H1 (cell line): ENCODE measurements around the gene MEGF11. TPM values are rescaled to one million over a fixed set of nuclear protein-coding genes. Genes with fewer than 3 reads are reported as not detected.

ENCODE experiments used
- CTCF ChIA-PET: fragments of 300-600 bp; sonication (Branson Sonifier 250); formaldehyde crosslinking; loops from one replicate; lab custom pipeline; 2021; ENCODE audit not compliant: partially characterized antibody; lab: Charles Lee
- POLR2A ChIA-PET: fragments of 300-600 bp; sonication (Branson Sonifier 250); formaldehyde crosslinking; loops from one replicate; lab custom pipeline; 2021; ENCODE audit warnings: inconsistent platforms; ENCODE audit not compliant: partially characterized antibody; lab: Charles Lee
- DNase-seq, 2 experiments: peaks; one replicate each; pipeline versions ENCODE4 v3.0.0 to v3.0.0-alpha.2; 2010 to 2022; ENCODE audit warnings: low spot score in 2 of 2, low read depth in 1 of 2, mixed read lengths in 1 of 2
- FAIRE-seq: peaks from 2 replicates; lab custom pipeline; 2011; peaks lifted over from hg19 to GRCh38; lab: Jason Lieb, UNC
- H2AFZ ChIP-seq: 2 replicates; pipeline ENCODE4 v1.8.1; 2012; ENCODE audit warnings: low read length, inconsistent platforms
- H2AK5ac ChIP-seq: 2 replicates; pipeline ENCODE4 v1.6.1; 2013; ENCODE audit warnings: low read depth, low read length
- H2BK120ac ChIP-seq: replicated peaks from 2 replicates; pipeline ENCODE3; 2013; ENCODE audit warnings: low read depth, low read length, inconsistent platforms
- H2BK12ac ChIP-seq: 2 replicates; pipeline ENCODE4 v1.6.1; 2013; ENCODE audit warnings: low read depth, low read length
- H2BK15ac ChIP-seq: 2 replicates; pipeline ENCODE4 v1.6.1; 2013; ENCODE audit warnings: low read length
- H2BK20ac ChIP-seq: 2 replicates; pipeline ENCODE4 v1.6.1; 2013; ENCODE audit warnings: low read length
- H2BK5ac ChIP-seq: 2 replicates; pipeline ENCODE4 v1.6.1; 2013; ENCODE audit warnings: low read depth, low read length
- H3K14ac ChIP-seq: 2 replicates; pipeline ENCODE4 v1.6.1; 2013; ENCODE audit warnings: inconsistent platforms; ENCODE audit not compliant: insufficient read length
- H3K18ac ChIP-seq: 2 replicates; pipeline ENCODE4 v1.6.1; 2013; ENCODE audit warnings: low read length; ENCODE audit errors: extremely low read depth
- H3K23ac ChIP-seq: 2 replicates; pipeline ENCODE4 v1.6.1; 2013; ENCODE audit warnings: inconsistent platforms; ENCODE audit not compliant: insufficient read length
- H3K23me2 ChIP-seq: 2 replicates; pipeline ENCODE4 v1.6.1; 2013; ENCODE audit warnings: low read depth, low read length
- H3K27ac ChIP-seq: 2 replicates; pipeline ENCODE4 v1.6.1; 2011; ENCODE audit warnings: low read depth, low read length, inconsistent platforms
- H3K27me3 ChIP-seq, 4 experiments: replicated peaks in 1 of 4; 1 replicate in 1 of 4; 2 replicates in 3 of 4; pipeline versions ENCODE4 v1.6.1 to v1.8.1; 2011 to 2013; ENCODE audit warnings: low read length in 3 of 4, mild to moderate bottlenecking in 3 of 4, inconsistent platforms in 2 of 4, mixed read lengths in 2 of 4, moderate library complexity in 1 of 4; ENCODE audit not compliant: control insufficient read depth in 3 of 4, insufficient read depth in 3 of 4; ENCODE audit errors: extremely low read depth in 1 of 4
- H3K36me3 ChIP-seq, 4 experiments: 2 replicates each; pipeline versions ENCODE4 v1.6.1 to v1.8.1; 2011 to 2013; ENCODE audit warnings: mild to moderate bottlenecking in 4 of 4, low read length in 3 of 4, moderate library complexity in 2 of 4, control low read depth in 1 of 4, inconsistent platforms in 1 of 4; ENCODE audit not compliant: insufficient read depth in 4 of 4, control insufficient read depth in 2 of 4
- H3K4ac ChIP-seq: replicated peaks from 2 replicates; pipeline ENCODE3; 2013; ENCODE audit warnings: low read length, low read depth, mixed read lengths, inconsistent platforms; ENCODE audit not compliant: insufficient read length
- H3K4me1 ChIP-seq, 4 experiments: replicated peaks in 1 of 4; 1 replicate in 1 of 4; 2 replicates in 3 of 4; pipeline versions ENCODE4 v1.6.1 to v1.8.1; 2011 to 2013; ENCODE audit warnings: low read length in 3 of 4, inconsistent platforms in 2 of 4, mixed read lengths in 1 of 4; ENCODE audit not compliant: insufficient read depth in 4 of 4, control insufficient read depth in 3 of 4
- H3K4me2 ChIP-seq, 2 experiments: 2 replicates each; pipeline versions ENCODE4 v1.6.1 to v1.8.1; 2011 to 2013; ENCODE audit warnings: low read depth in 2 of 2, low read length in 2 of 2, control low read depth in 1 of 2, inconsistent platforms in 1 of 2, mild to moderate bottlenecking in 1 of 2; ENCODE audit not compliant: insufficient read depth in 1 of 2
- H3K4me3 ChIP-seq, 4 experiments: fragments of 200-600, 300-600 bp in 1 of 4; sonication (generic), shearing (Covaris generic), sonication (Bioruptor Twin) in 1 of 4; 2 replicates each; pipeline versions ENCODE4 v1.5.1 to v1.8.1; 2011 to 2016; ENCODE audit warnings: low read length in 4 of 4, low read depth in 3 of 4, control low read depth in 2 of 4, inconsistent platforms in 2 of 4, mild to moderate bottlenecking in 2 of 4, mixed read lengths in 1 of 4, moderate library complexity in 1 of 4; ENCODE audit not compliant: insufficient read depth in 2 of 4; ENCODE audit errors: extremely low read depth in 1 of 4
- H3K56ac ChIP-seq: replicated peaks from 2 replicates; pipeline ENCODE3; 2013; ENCODE audit warnings: low read depth, mild to moderate bottlenecking, mixed read lengths, low read length, inconsistent platforms; ENCODE audit not compliant: insufficient read length
- H3K79me1 ChIP-seq: 2 replicates; pipeline ENCODE4 v1.6.1; 2013; ENCODE audit warnings: low read depth, low read length, control low read depth
- H3K79me2 ChIP-seq, 2 experiments: 2 replicates each; pipeline versions ENCODE4 v1.6.1 to v1.8.1; 2012 to 2013; ENCODE audit warnings: low read length in 2 of 2, mild to moderate bottlenecking in 2 of 2, inconsistent platforms in 1 of 2; ENCODE audit not compliant: insufficient read depth in 2 of 2, control insufficient read depth in 1 of 2
- H3K9ac ChIP-seq, 4 experiments: replicated peaks in 1 of 4; 1 replicate in 1 of 4; 2 replicates in 3 of 4; pipeline versions ENCODE4 v1.6.1 to v1.8.1; 2011 to 2013; ENCODE audit warnings: low read depth in 3 of 4, low read length in 3 of 4, control low read depth in 2 of 4, mild to moderate bottlenecking in 2 of 4, moderate library complexity in 2 of 4, inconsistent platforms in 1 of 4; ENCODE audit errors: extremely low read depth in 1 of 4
- H3K9me3 ChIP-seq, 2 experiments: 2 replicates each; pipeline versions ENCODE4 v1.6.1 to v1.8.1; 2012 to 2013; ENCODE audit warnings: mild to moderate bottlenecking in 2 of 2, moderate library complexity in 2 of 2, control low read depth in 1 of 2, inconsistent platforms in 1 of 2, low read depth in 1 of 2, low read length in 1 of 2, mixed read lengths in 1 of 2; ENCODE audit not compliant: insufficient read depth in 2 of 2
- H4K20me1 ChIP-seq, 2 experiments: replicated peaks in 1 of 2; 2 replicates each; pipeline versions ENCODE3 to v1.8.1; 2011 to 2013; ENCODE audit warnings: inconsistent platforms in 2 of 2, low read length in 2 of 2, mild to moderate bottlenecking in 1 of 2; ENCODE audit not compliant: insufficient read depth in 2 of 2, control insufficient read depth in 1 of 2
- H4K5ac ChIP-seq: 2 replicates; pipeline ENCODE4 v1.6.1; 2013; ENCODE audit warnings: low read length, low read depth, mixed read lengths, inconsistent platforms; ENCODE audit not compliant: insufficient read length
- H4K8ac ChIP-seq: 2 replicates; pipeline ENCODE4 v1.8.0; 2013; ENCODE audit warnings: mild to moderate bottlenecking, moderate library complexity, low read length, inconsistent platforms; ENCODE audit not compliant: insufficient read depth; ENCODE audit errors: extremely low read depth
- H4K91ac ChIP-seq: replicated peaks from 2 replicates; pipeline ENCODE3; 2013; ENCODE audit warnings: low read length, mixed read lengths, inconsistent platforms; ENCODE audit not compliant: insufficient read length
- JUND ChIP-seq: IDR thresholded peaks from 2 replicates; pipeline ENCODE4 v1.6.1; 2011; ENCODE audit warnings: mild to moderate bottlenecking, improper control_type of control experiment, low read length
- RFX5 ChIP-seq: IDR thresholded peaks from 2 replicates; pipeline ENCODE4 v1.6.1; 2011; ENCODE audit warnings: low read depth, low read length, improper control_type of control experiment, borderline replicate concordance
- WGBS, 2 experiments: shearing (Covaris generic) in 1 of 2; methylation state at CpG; one replicate each; pipeline versions ENCODE4 v1.1.6 to v1.1.7; 2013 to 2015; ENCODE audit warnings: low lambda C conversion rate in 2 of 2, mixed read lengths in 2 of 2, inconsistent platforms in 1 of 2, low coverage in 1 of 2, missing lambda C conversion rate in 1 of 2; ENCODE audit not compliant: insufficient replicate concordance in 2 of 2, insufficient coverage in 1 of 2, insufficient read length in 1 of 2; ENCODE audit errors: extremely low coverage in 1 of 2, missing lambda C conversion rate in 1 of 2; 5-methylcytosine and 5-hydroxymethylcytosine counted together
- polyA plus RNA-seq, 7 experiments: library from polyadenylated mRNA; depleted of rRNA in 3 of 7; stranded (reverse) in 5 of 7; unstranded in 2 of 7; fragments of >200 nt in 5 of 7; fragments of 200-250 nt in 2 of 7; gene quantifications; 1 replicate in 5 of 7; 2 replicates in 1 of 7; 4 replicates in 1 of 7; pipeline versions ENCODE4 v1.2.1 to v1.2.3, GENCODE V29; 2011 to 2013; ENCODE audit warnings: missing spikeins in 2 of 7, mixed read lengths in 2 of 7
- total RNA-seq: library from RNA; stranded (reverse); fragmentation: NEBNext Ultra II Directional; extraction: Animal tissue kit (Norgen Biotek cat#: 25700); gene quantifications from 2 replicates; pipeline ENCODE4 v1.2.1, GENCODE V29; 2021

MEGF11 gene
- total and polyA plus RNA-seq, 2 of the 8 experiments (the other 6 are each of a cell fraction or from before 2014, with no cell fraction given): 4.4 to 4.8 TPM

DNA sequence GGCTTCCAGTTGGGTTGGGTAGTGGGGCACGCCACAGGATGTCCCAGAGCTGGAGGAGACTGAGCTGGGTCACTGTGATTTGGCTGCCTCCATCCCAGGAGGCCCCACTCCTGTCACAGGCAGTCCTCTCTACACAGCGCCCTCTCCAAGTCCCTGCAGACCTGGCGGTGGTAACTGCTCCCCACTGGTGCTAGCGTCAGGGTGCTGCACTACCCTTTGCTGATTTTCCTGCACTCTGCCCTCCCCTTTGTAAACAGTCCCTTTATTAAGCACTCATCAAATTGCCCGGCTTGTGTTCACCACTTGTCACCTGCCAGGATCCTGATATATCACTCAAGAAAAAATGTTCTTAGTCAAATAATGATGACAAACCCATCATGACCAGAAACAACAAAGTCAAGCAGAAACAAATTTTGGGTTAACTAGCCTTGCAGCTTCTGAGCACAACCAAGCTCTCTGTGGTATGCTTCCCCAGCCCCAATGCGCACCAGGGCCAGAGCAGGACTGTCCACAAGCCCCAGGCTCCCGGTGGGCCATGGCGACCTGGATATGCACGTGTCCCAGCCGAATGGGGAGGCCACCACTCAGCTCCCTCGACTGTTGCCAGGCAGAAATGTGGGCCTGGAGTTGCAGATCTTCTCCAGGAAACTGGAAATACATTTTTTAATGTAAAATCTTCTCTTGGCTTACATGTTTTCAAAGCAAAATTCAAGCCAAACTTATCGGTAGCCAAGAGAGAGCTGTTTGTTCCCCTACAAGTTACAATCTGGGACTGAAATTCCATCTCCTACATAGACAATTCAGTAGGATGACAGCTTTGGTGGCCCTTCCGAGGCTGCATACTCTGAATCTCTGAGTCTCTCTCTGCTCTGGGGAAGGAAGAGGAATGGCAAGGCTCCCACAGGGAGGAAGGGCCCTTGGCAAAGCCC lies 24.5 kb downstream of the MEGF11 start:
- H2BK12ac ChIP-seq: no peak overlapping the region
- no peaks in the 10 kb centered on the region for H3K79me2 ChIP-seq
- no peaks in the 10 kb centered on the region; a peak in 1 of 4 replicates for H3K9me3 ChIP-seq
- no peak for TF ChIP-seq JUND
- peak; percentile 67; the same call in 1 of the 2 replicates for TF ChIP-seq RFX5
- no peak overlapping the region for H3K4me3 ChIP-seq
- no peak overlapping the region for H2BK5ac ChIP-seq
- H3K27ac ChIP-seq: no peak overlapping the region
- H3K79me1 ChIP-seq: no peaks in the 10 kb centered on the region
- H2BK120ac ChIP-seq: no peak overlapping the region
- H3K27me3 ChIP-seq: no peaks in the 10 kb centered on the region; a peak in 1 of 7 replicates
- H3K18ac ChIP-seq: no peak overlapping the region
- no peak overlapping the region for H3K4me2 ChIP-seq
- no peak overlapping the region for H3K23ac ChIP-seq
- no peak overlapping the region for H4K5ac ChIP-seq
- H2BK20ac ChIP-seq: no peak overlapping the region
- no peak overlapping the region for H3K56ac ChIP-seq
- no peaks in the 10 kb centered on the region for H3K23me2 ChIP-seq
- H3K4ac ChIP-seq: no peak overlapping the region
- peak overlapping the region; percentile 77; the same call in 1 of the 2 replicates for H4K8ac ChIP-seq
- H3K9ac ChIP-seq: no peak overlapping the region; a peak in 1 of 7 replicates
- H4K20me1 ChIP-seq: peaks cover 0 to 2% of the 10 kb centered on the region in 2 experiments
- H4K91ac ChIP-seq: no peak overlapping the region
- no peak overlapping the region for H2AFZ ChIP-seq
- no peak for DNase-seq
- H2BK15ac ChIP-seq: no peak overlapping the region
- no peak overlapping the region for H3K14ac ChIP-seq
- POLR2A ChIA-PET: no interaction called here
- WGBS, 2 experiments: 92% methylated on average over 13 of the region's 13 CpGs; no CpG with 5 or more reads in 1 of the 2 experiments
- no peak for FAIRE-seq
- H3K4me1 ChIP-seq: no peaks in the 10 kb centered on the region; a peak in 1 of 7 replicates
- CTCF ChIA-PET: interaction anchor here (0.7 to 1.7 kb wide), 11 partner anchors 8 to 246 kb away, joined by 3 to 6 read pairs (median 3); no protein-coding TSS in a partner anchor
- no peak overlapping the region for H2AK5ac ChIP-seq
- no peaks in the 10 kb centered on the region for H3K36me3 ChIP-seq
